GM23338 (cell line): ENCODE measurements around the gene MDH1.

Experiments used
- CREB1 ChIP-seq: fragments of 250-450 bp; sonication (Bioruptor Pico); IDR thresholded peaks from 2 replicates; pipeline ENCODE4 v1.5.0; 2020; ENCODE audit warnings: low read depth, mild to moderate bottlenecking, moderate library complexity
- CTCF ChIP-seq, 2 experiments: fragments of 200-600 bp in 1 of 2; sonication (generic) in 1 of 2; conservative IDR thresholded peaks; 2 replicates each; pipeline versions ENCODE4 v1.5.1 to v1.6.1; 2016 to 2017; ENCODE audit warnings: antibody characterized with exemption in 2 of 2, low read depth in 2 of 2, mild to moderate bottlenecking in 2 of 2, moderate library complexity in 1 of 2
- EZH2 ChIP-seq: fragments of 200-600 bp; sonication (generic); IDR thresholded peaks from one replicate; pipeline ENCODE4 v1.8.0; 2017; ENCODE audit warnings: antibody characterized with exemption, mild to moderate bottlenecking, low read depth; ENCODE audit not compliant: unreplicated experiment
- EZH2phosphoT487 ChIP-seq: fragments of 200-600 bp; sonication (generic); IDR thresholded peaks from one replicate; pipeline ENCODE4 v1.8.1; 2018; ENCODE audit warnings: antibody characterized with exemption; ENCODE audit not compliant: unreplicated experiment
- JUNB ChIP-seq: IDR thresholded peaks from one replicate; pipeline ENCODE4 v1.6.1; 2016; ENCODE audit warnings: antibody characterized with exemption; ENCODE audit not compliant: unreplicated experiment
- POLR2AphosphoS5 ChIP-seq: IDR thresholded peaks from 2 replicates; pipeline ENCODE4 v1.6.1; 2016; ENCODE audit warnings: antibody characterized with exemption, low read depth
- REST ChIP-seq: IDR thresholded peaks from one replicate; pipeline ENCODE4 v1.6.1; 2018; ENCODE audit warnings: antibody characterized with exemption; ENCODE audit not compliant: unreplicated experiment
- ZNF114 ChIP-seq: fragments of 250-450 bp; sonication (Bioruptor Pico); IDR thresholded peaks from 2 replicates; pipeline ENCODE4 v1.5.0; 2020; ENCODE audit warnings: mild to moderate bottlenecking, moderate library complexity
- ZNF331 ChIP-seq: fragments of 250-450 bp; sonication (Bioruptor Pico); IDR thresholded peaks from 2 replicates; pipeline ENCODE4 v1.5.0; 2020; ENCODE audit warnings: low read depth, mild to moderate bottlenecking, moderate library complexity

GRCh38 chr2:63580651-63581297 lies 8.0 kb upstream of the MDH1 start:
- TF ChIP-seq EZH2 = no peak
- no peak for TF ChIP-seq CTCF (conservative IDR thresholded peaks at IDR 0.05; ENCODE audit: low read depth in 2 of 2)
- TF ChIP-seq POLR2AphosphoS5 = no peak
- TF ChIP-seq REST = no peak
- TF ChIP-seq ZNF114 (CRISPR knock-in tag) = no peak
- no peak for TF ChIP-seq CREB1 (CRISPR knock-in tag)
- no peak for TF ChIP-seq ZNF331 (CRISPR knock-in tag)
- TF ChIP-seq JUNB = no peak
- no peak for TF ChIP-seq EZH2phosphoT487
